Tibial artery (tissue), 4 donors: ENCODE data around the gene HNRNPUL1.

Experiments
- DNase-seq, 2 donors: peaks; one replicate each; pipeline ENCODE4 v3.0.0-alpha.2; 2019
- H3K27ac ChIP-seq, 2 donors: fragments of 200-600 bp; sonication (generic) in 1 of 2; 1 replicate in 1 of 2; 2 replicates in 1 of 2; pipeline ENCODE4 v1.5.1; 2018 to 2019; ENCODE audit warnings: mild to moderate bottlenecking in 1 of 2
- H3K27me3 ChIP-seq, 2 donors: fragments of 200-600 bp; sonication (generic) in 1 of 2; one replicate each; pipeline versions ENCODE4 v1.5.1 to v1.6.0; 2016 to 2019
- H3K36me3 ChIP-seq, 3 donors: fragments of 200-600 bp; sonication (generic) in 2 of 3; one replicate each; pipeline ENCODE4 v1.5.1; 2016 to 2019; ENCODE audit warnings: mild to moderate bottlenecking in 2 of 3
- H3K4me1 ChIP-seq, 4 donors: fragments of 200-600 bp; sonication (generic) in 2 of 4; 1 replicate in 3 of 4; 2 replicates in 1 of 4; pipeline ENCODE4 v1.5.1; 2016 to 2019
- H3K4me3 ChIP-seq, 2 donors: fragments of 200-600 bp; sonication (generic) in 1 of 2; 1 replicate in 1 of 2; 2 replicates in 1 of 2; pipeline ENCODE4 v1.5.1; 2018 to 2019; ENCODE audit warnings: mild to moderate bottlenecking in 2 of 2
- H3K9me3 ChIP-seq, 3 donors: fragments of 200-600 bp; sonication (generic) in 1 of 3; one replicate each; pipeline ENCODE4 v1.5.1; 2016 to 2019
- intact Hi-C: fragments of 100-400 bp; cut with DNase I; formaldehyde crosslinking; loops from one replicate; pipeline ENCODE4 v1.15.0; 2023; ENCODE audit warnings: low total_unique reads
- TF ChIP-seq, protein P1 (sequence below), 2 experiments: fragments of 200-600 bp in 1 of 2; fragments of 450-650 bp in 1 of 2; IDR thresholded peaks; one replicate each; pipeline ENCODE4 v1.5.1; 2017 to 2019; ENCODE audit warnings: antibody characterized with exemption in 2 of 2, mild to moderate bottlenecking in 1 of 2, moderate library complexity in 1 of 2

Gene HNRNPUL1

DNA sequence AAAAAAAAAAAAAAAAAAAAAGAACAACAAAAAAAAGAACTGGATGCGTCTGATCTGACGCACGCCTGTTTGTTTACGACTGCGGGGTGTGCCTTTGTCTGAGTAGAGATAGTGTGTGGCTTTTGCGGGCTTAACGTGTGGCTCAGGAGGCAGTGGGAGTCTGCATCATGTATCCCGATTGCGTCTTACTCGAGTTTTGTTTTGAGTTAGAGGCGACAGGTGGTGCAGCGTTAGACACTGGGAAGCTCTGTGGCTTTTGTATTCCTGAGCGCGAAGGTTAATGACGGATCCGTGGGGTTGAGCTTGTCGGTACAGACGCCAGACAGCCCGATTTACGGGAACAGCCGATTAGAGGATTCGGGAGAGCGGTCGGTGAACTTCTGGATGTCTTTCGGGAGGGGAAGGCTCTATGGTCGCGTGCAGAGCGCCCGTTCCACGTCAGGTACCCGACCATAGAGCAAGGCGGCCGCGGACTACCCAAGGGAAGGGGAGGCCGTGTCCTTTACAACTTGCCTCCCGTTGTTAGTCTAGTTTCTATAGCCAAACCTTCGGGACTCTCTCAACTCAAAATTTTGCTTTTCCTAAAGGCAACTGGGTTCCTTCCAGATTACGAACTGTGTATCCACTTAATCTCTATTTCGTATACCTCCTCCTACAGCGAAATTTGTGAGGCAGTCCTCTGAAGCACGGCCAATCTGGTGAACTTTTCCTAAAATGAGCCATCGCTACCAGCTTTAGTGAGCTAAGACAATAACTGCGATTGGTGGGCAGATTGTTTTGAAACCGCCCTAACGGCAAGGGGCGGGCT is 926 bp upstream of the HNRNPUL1 start:
- intact Hi-C loops: loop anchor here (1.0 to 5.0 kb wide), 3 partner anchors 36 to 57 kb away; no protein-coding TSS in a partner anchor
- no peaks in the 10 kb centered on the region for H3K9me3 ChIP-seq
- peak; percentile 72 to 85 for DNase-seq
- H3K27me3 ChIP-seq: no peaks in the 10 kb centered on the region
- peaks cover 19 to 37% (median 20%) of the 10 kb centered on the region in 3 donors for H3K36me3 ChIP-seq
- peaks cover 0 to 32% (median 30%) of the 10 kb centered on the region in 4 donors for H3K4me1 ChIP-seq
- TF ChIP-seq, protein P1, sequence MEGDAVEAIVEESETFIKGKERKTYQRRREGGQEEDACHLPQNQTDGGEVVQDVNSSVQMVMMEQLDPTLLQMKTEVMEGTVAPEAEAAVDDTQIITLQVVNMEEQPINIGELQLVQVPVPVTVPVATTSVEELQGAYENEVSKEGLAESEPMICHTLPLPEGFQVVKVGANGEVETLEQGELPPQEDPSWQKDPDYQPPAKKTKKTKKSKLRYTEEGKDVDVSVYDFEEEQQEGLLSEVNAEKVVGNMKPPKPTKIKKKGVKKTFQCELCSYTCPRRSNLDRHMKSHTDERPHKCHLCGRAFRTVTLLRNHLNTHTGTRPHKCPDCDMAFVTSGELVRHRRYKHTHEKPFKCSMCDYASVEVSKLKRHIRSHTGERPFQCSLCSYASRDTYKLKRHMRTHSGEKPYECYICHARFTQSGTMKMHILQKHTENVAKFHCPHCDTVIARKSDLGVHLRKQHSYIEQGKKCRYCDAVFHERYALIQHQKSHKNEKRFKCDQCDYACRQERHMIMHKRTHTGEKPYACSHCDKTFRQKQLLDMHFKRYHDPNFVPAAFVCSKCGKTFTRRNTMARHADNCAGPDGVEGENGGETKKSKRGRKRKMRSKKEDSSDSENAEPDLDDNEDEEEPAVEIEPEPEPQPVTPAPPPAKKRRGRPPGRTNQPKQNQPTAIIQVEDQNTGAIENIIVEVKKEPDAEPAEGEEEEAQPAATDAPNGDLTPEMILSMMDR (IDR thresholded peaks at IDR 0.05): no peak
- H3K27ac ChIP-seq: peak overlapping the region; percentile 92 to 98
- H3K4me3 ChIP-seq: peak overlapping the region; percentile 71 to 89

DNA sequence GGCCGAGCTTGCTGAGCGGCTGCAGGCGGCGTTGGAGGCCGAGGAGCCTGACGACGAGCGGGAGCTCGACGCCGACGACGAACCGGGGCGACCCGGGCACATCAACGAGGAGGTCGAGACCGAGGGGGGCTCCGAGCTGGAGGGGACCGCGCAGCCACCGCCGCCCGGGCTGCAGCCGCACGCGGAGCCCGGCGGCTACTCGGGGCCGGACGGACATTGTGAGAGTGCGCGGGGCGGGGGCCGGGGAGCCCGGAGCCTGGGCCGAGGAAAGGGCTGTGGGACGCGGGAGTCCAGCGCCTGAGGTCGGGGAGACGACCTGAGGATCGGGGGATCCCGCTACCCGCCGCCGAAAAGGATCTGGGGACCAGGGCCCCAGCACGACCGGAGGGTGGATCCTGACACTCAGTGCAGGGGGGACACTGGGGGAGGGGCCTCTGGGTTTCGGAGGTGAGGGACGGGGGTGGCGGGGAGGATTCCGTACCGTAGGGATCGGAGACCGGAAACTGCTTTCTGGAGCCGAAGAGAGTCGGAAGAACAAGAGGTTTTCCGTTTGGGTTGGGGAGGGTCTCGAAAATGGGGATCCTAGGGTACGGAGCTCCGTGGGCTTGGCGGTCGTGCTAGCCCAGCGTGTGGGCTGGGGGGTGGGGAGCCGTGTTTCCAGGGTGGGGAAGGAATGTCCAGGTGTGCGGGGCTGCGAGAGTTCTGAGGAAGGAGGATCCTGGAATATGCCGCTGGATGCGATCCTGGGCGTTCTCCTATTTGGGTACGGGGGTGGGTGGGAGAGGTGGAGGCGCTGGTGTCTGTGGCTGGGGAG is 616 bp downstream of the HNRNPUL1 start:
- intact Hi-C loops: loop anchor here (5.0 kb wide), 2 partner anchors 37 to 43 kb away; no protein-coding TSS in a partner anchor
- Histone ChIP-seq H3K27ac (peak overlapping the region; percentile 93 to 97), H3K27me3 (no peaks in the 10 kb centered on the region), H3K4me3 (peak overlapping the region; percentile 78 to 93), H3K9me3 (no peaks in the 10 kb centered on the region), H3K4me1 (peaks cover 0 to 32% (median 30%) of the 10 kb centered on the region in 4 donors), H3K36me3 (peaks cover 20 to 37% (median 23%) of the 10 kb centered on the region in 3 donors)
- TF ChIP-seq, protein P1 (IDR thresholded peaks at IDR 0.05): no peak
- peak; percentile 38 to 76 for DNase-seq

DNA sequence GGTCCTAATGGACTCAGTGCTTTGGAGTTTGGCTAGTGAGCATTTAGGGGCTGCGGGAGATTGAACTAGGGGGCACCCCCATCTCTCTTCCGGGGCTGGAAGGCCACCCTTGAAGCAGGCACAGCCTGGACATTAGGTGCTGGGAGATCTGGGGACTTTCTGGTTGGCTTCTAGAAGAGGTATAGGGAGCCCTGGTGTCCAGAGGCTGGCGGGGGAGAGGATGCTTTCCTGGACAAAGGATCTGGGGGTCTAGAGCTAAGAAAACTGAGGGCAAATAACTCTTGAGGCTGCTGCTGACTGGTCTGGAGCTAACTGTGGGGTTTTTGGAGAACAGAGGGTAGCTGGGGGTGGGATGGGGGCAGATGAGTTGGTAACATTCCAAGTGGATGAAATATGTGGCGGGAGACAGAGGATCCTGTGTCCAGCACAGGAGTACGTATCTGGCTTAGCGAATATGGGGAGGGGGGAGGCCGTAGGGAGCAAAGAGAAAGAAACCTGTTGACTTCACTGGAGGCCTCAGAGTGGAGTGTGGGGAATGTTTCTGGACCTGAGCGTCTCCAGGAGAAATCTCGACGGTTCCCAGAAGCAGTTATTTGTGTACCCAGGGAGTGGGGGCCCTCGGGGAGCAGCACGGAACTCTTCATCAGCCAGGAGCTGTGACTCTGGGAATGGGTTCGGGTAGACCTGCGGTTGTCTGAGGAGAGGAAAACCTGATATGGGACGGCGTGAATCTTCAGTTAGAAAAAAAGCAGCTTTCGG is 1.4 kb downstream of the HNRNPUL1 start:
- H3K4me3 ChIP-seq: peak overlapping the region; percentile 78 to 93
- no peaks in the 10 kb centered on the region for H3K27me3 ChIP-seq
- peaks cover 0 to 32% (median 30%) of the 10 kb centered on the region in 4 donors for H3K4me1 ChIP-seq
- peaks cover 26 to 36% (median 30%) of the 10 kb centered on the region in 3 donors for H3K36me3 ChIP-seq
- TF ChIP-seq, protein P1 (IDR thresholded peaks at IDR 0.05): no peak
- no peak for DNase-seq
- no peaks in the 10 kb centered on the region for H3K9me3 ChIP-seq
- intact Hi-C loops: no loop called here
- H3K27ac ChIP-seq: peak overlapping the region; percentile 93 to 97

GRCh38 chr19:41269055-41269454 is 4.9 kb downstream of the HNRNPUL1 start:
- Histone ChIP-seq H3K4me3 (no peak overlapping the region), H3K27me3 (no peaks in the 10 kb centered on the region), H3K27ac (no peak overlapping the region), H3K9me3 (no peaks in the 10 kb centered on the region), H3K36me3 (peaks cover 61 to 70% (median 64%) of the 10 kb centered on the region in 3 donors), H3K4me1 (peaks cover 0 to 30% (median 23%) of the 10 kb centered on the region in 4 donors)
- DNase-seq: no peak
- intact Hi-C loops: no loop called here
- TF ChIP-seq, protein P1 (IDR thresholded peaks at IDR 0.05): no peak

DNA sequence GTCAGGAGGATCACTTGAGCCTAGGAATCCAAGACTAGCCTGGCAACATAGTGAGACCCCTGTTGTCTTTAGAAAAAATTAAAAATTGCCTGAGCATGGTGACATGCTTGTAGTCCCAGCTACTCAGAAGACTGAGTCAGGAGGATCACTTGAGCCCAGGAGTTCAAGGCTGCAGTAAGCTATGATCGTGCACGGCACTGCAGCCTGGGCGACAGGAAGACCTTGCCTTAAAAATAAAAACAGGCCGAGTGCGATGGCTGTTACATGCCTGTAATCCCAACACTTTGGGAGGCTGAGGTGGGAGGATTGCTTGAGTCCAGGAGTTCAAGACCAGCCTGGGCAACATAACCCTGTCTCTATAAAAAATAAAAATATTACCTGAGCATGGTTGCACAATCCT is 5.4 kb downstream of the HNRNPUL1 start:
- H3K4me1 ChIP-seq: peaks cover 0 to 30% (median 23%) of the 10 kb centered on the region in 4 donors
- H3K27me3 ChIP-seq: no peaks in the 10 kb centered on the region
- no peak overlapping the region for H3K27ac ChIP-seq
- no peaks in the 10 kb centered on the region for H3K9me3 ChIP-seq
- H3K36me3 ChIP-seq: peaks cover 66 to 71% (median 70%) of the 10 kb centered on the region in 3 donors
- no peak for DNase-seq
- TF ChIP-seq, protein P1 (IDR thresholded peaks at IDR 0.05): no peak
- intact Hi-C loops: no loop called here
- H3K4me3 ChIP-seq: no peak overlapping the region
